Spinal cord (tissue), 10 donors: ENCODE data around the gene RORB. TPM values are rescaled to one million over a fixed set of nuclear protein-coding genes. Genes with fewer than 3 reads are reported as not detected.

Experiments used
- DNase-seq, 6 donors: peaks; one replicate each; pipeline versions ENCODE4 v3.0.0 to v3.0.0-alpha.2; 2013 to 2015; ENCODE audit warnings: low spot score in 6 of 6, low read depth in 4 of 6
- H3K27ac ChIP-seq: one replicate; pipeline ENCODE4 v1.5.1; 2013; ENCODE audit warnings: low read depth, low read length, control low read depth
- H3K27me3 ChIP-seq: one replicate; pipeline ENCODE4 v1.6.1; 2013; ENCODE audit warnings: low read length; ENCODE audit not compliant: control insufficient read depth, insufficient read depth
- H3K36me3 ChIP-seq: one replicate; pipeline ENCODE4 v1.6.1; 2013; ENCODE audit warnings: low read length; ENCODE audit not compliant: control insufficient read depth, insufficient read depth
- H3K4me1 ChIP-seq: one replicate; pipeline ENCODE4 v1.6.1; 2013; ENCODE audit warnings: low read length; ENCODE audit not compliant: control insufficient read depth, insufficient read depth
- H3K4me3 ChIP-seq: one replicate; pipeline ENCODE4 v1.5.1; 2013; ENCODE audit warnings: low read depth, low read length, control low read depth
- H3K9me3 ChIP-seq: one replicate; pipeline ENCODE4 v1.6.1; 2013; ENCODE audit warnings: low read length; ENCODE audit not compliant: control insufficient read depth, insufficient read depth
- WGBS: methylation state at CpG from one replicate; pipeline ENCODE4 v1.1.5; 2013; ENCODE audit warnings: missing lambda C conversion rate; ENCODE audit not compliant: insufficient coverage; 5-methylcytosine and 5-hydroxymethylcytosine counted together
- polyA plus RNA-seq, 2 donors: library from polyadenylated mRNA; unstranded; fragments of 120-200 nt; gene quantifications; one replicate each; pipeline ENCODE4 v1.2.1, GENCODE V29; 2013; ENCODE audit not compliant: insufficient read length in 2 of 2
- total RNA-seq, 2 donors: library from RNA; depleted of rRNA in 1 of 2; stranded (reverse); fragments of 120-200 nt in 1 of 2; fragments of >200 nt in 1 of 2; gene quantifications; one replicate each; pipeline versions ENCODE4 v1.2.3 to v1.2.4, GENCODE V29; 2013 to 2014
- donor health status: healthy.

The RORB gene
- total and polyA plus RNA-seq, 4 donors, result 4.3 to 18.9 (median 10.8) TPM

GRCh38 chr9:74610523-74611061 is 113.5 kb downstream of the RORB start:
- WGBS, result no CpG with 5 or more reads among the region's 2 CpGs
- Histone ChIP-seq H3K9me3 (no peaks in the 10 kb centered on the region), H3K27ac (no peak overlapping the region)

GRCh38 chr9:74630228-74630627 is 133.1 kb downstream of the RORB start:
- Histone ChIP-seq H3K36me3 (no peaks in the 10 kb centered on the region), H3K9me3 (no peaks in the 10 kb centered on the region), H3K4me1 (no peaks in the 10 kb centered on the region), H3K27me3 (no peaks in the 10 kb centered on the region), H3K27ac (no peak overlapping the region), H3K4me3 (no peak overlapping the region)
- WGBS, result 54% methylated on average over 4 of the region's 7 CpGs
- no peak for DNase-seq

More at GRCh38 chr9:74610523-74611061, 113.5 kb downstream of the RORB start:
- Histone ChIP-seq H3K4me1 (no peaks in the 10 kb centered on the region), H3K36me3 (no peaks in the 10 kb centered on the region), H3K4me3 (no peak overlapping the region), H3K27me3 (no peaks in the 10 kb centered on the region)
- DNase-seq, result no peak

GRCh38 chr9:74639112-74639511 is 142.0 kb downstream of the RORB start:
- 88% methylated on average over 1 of the region's 1 CpG for WGBS
- H3K4me3 ChIP-seq, result no peak overlapping the region
- no peak overlapping the region for H3K27ac ChIP-seq
- no peaks in the 10 kb centered on the region for H3K27me3 ChIP-seq
- no peaks in the 10 kb centered on the region for H3K36me3 ChIP-seq
- no peak for DNase-seq
- no peaks in the 10 kb centered on the region for H3K9me3 ChIP-seq
- H3K4me1 ChIP-seq, result no peaks in the 10 kb centered on the region

GRCh38 chr9:74642376-74642775 is 145.2 kb downstream of the RORB start:
- H3K4me3 ChIP-seq, result no peak overlapping the region
- no peak overlapping the region for H3K27ac ChIP-seq
- H3K27me3 ChIP-seq, result no peaks in the 10 kb centered on the region
- no peaks in the 10 kb centered on the region for H3K36me3 ChIP-seq
- WGBS, result 96% methylated on average over 11 of the region's 12 CpGs
- no peak for DNase-seq
- H3K9me3 ChIP-seq, result no peaks in the 10 kb centered on the region
- H3K4me1 ChIP-seq, result no peaks in the 10 kb centered on the region

- WGBS, result 95% methylated on average over 3 of the region's 5 CpGs
- H3K4me3 ChIP-seq, result no peak overlapping the region
- no peaks in the 10 kb centered on the region for H3K9me3 ChIP-seq
- H3K27me3 ChIP-seq, result no peaks in the 10 kb centered on the region
- no peak for DNase-seq
- H3K4me1 ChIP-seq, result no peaks in the 10 kb centered on the region
- no peaks in the 10 kb centered on the region for H3K36me3 ChIP-seq
- H3K27ac ChIP-seq, result no peak overlapping the region
These were observed 146.3 kb downstream of the RORB start for GRCh38 chr9:74643303-74643923.

- H3K36me3 ChIP-seq, result no peaks in the 10 kb centered on the region
- H3K4me1 ChIP-seq, result no peaks in the 10 kb centered on the region
- DNase-seq, result no peak
- no peak overlapping the region for H3K27ac ChIP-seq
- 100% methylated on average over 1 of the region's 4 CpGs for WGBS
- H3K9me3 ChIP-seq, result no peaks in the 10 kb centered on the region
- H3K27me3 ChIP-seq, result no peaks in the 10 kb centered on the region
- no peak overlapping the region for H3K4me3 ChIP-seq
These were observed 146.9 kb downstream of the RORB start for GRCh38 chr9:74644023-74644422.

- Histone ChIP-seq H3K4me1 (no peaks in the 10 kb centered on the region), H3K27me3 (no peaks in the 10 kb centered on the region), H3K27ac (no peak overlapping the region), H3K9me3 (no peaks in the 10 kb centered on the region), H3K4me3 (no peak overlapping the region), H3K36me3 (no peaks in the 10 kb centered on the region)
- peak; percentile 19 to 84 (median 34) for DNase-seq
- no CpG with 5 or more reads among the region's 3 CpGs for WGBS
These were observed 148.0 kb downstream of the RORB start for GRCh38 chr9:74645007-74645639.

GRCh38 chr9:74653410-74654080 is 156.4 kb downstream of the RORB start:
- no peak for DNase-seq
- no peak overlapping the region for H3K27ac ChIP-seq

GRCh38 chr9:74662674-74663073 is 165.5 kb downstream of the RORB start:
- Histone ChIP-seq H3K36me3 (no peaks in the 10 kb centered on the region), H3K27ac (no peak overlapping the region), H3K9me3 (no peaks in the 10 kb centered on the region), H3K27me3 (no peaks in the 10 kb centered on the region), H3K4me3 (no peak overlapping the region), H3K4me1 (no peaks in the 10 kb centered on the region)
- DNase-seq, result peak in 2 of 6 donors; percentile 11 to 72
- WGBS, result 17% methylated on average over 5 of the region's 8 CpGs

More at GRCh38 chr9:74653410-74654080, 156.4 kb downstream of the RORB start:
- Histone ChIP-seq H3K36me3 (no peaks in the 10 kb centered on the region), H3K4me1 (no peaks in the 10 kb centered on the region), H3K4me3 (no peak overlapping the region), H3K27me3 (no peaks in the 10 kb centered on the region), H3K9me3 (no peaks in the 10 kb centered on the region)
- WGBS, result 92% methylated on average over 4 of the region's 11 CpGs
